Esophagus mucosa (tissue), 1 donor: Measurements from ENCODE around the gene FAM210A. TPM values are rescaled to one million over a fixed set of nuclear protein-coding genes. Genes with fewer than 3 reads are reported as not detected.

ENCODE experiments used
- ATAC-seq: fragments of 200-7000 bp; cut with Tn5 transposase; one replicate; pipeline ENCODE4 v1.9.1; 2020
- total RNA-seq: library from RNA; stranded (reverse); gene quantifications from one replicate; pipeline ENCODE4 v1.2.4, GENCODE V29; 2023
- donor health status: DM: yes; HTN: yes; CAD: no.

Gene FAM210A
- total RNA-seq, 1 donor from 2014 or later: 14.6 TPM

DNA sequence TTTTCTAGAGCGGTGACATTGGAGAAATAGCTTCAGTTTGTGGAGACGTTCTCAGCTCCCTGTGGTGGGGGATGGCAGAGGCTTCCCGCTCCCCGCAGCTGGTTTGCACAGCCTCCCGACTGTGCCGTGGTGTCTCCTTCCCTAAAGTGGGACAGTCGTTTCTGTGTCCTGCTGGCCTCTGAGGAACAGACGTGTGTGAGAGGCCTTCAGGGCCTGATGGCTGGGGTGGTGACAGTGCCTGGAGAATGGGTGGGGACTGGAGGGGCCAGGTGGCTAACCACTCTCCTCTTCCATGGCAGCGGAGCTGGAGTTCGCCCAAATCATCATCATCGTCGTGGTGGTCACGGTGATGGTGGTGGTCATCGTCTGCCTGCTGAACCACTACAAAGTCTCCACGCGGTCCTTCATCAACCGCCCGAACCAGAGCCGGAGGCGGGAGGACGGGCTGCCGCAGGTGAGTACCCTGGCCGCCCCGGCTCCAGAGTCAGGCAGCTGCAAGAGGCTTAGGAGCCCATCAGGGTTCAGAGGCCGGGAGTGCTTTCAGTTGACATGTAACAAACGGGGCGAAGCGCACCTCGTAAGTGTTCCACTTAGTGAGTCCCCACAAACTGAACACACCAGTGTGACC is 105.4 kb downstream of the FAM210A start:
- ATAC-seq: no peak

DNA sequence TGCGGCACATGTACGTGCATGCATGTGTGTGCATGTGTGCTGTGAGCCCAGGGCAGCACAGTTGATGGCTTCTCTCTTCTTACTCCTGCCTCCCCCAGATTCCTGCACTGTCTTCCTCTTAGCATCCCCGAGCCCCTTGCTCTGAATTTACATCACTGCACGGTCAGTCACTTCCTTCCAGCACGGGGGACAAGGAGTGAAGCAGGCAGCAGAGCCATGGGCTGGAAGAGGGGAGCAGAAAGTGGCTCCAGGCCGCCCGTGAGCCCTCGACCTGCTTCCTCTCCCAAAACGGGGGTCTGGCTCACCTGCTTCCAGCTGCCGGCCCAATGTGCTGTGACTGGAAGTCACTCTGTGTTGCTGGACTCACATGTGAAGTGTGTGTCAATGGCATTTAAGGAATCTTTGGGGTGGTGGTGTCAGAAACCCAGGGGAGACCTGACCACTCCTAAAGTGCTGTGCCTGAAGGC is 106.1 kb downstream of the FAM210A start:
- no peak for ATAC-seq

DNA sequence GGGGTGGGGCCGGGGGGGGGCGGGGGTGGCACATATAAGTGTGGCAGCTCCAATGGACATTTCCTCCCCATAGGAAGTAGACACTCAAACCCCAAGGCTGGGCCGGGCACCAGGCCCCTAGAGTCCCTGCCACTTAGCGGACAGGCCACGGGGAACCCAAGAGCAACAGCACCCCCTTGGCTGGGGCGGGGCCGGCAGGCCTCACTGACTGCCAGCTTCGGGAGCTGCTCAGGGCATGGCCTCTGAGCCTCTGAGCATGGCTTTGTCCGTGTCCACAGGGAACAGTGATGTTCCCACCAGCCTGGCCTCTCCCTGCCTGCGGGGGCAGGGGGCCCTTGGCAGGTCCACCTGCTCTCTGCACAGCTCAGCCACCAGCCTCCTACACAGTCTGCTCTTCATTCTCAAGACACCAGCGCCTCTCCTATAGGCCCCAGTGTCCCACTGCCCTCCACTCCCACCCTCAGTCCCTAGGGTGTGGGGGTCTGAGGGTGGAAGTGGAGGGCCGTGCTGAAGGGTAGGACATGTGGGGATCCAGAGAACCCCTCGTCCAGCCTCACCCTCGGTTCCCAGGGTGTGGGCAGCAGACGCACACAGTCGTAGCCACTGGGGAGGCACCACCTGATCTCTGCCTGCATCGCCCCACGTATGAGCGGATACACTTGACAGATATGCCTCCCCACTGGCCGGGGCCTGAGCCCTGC is 106.7 kb downstream of the FAM210A start:
- ATAC-seq: no peak

DNA sequence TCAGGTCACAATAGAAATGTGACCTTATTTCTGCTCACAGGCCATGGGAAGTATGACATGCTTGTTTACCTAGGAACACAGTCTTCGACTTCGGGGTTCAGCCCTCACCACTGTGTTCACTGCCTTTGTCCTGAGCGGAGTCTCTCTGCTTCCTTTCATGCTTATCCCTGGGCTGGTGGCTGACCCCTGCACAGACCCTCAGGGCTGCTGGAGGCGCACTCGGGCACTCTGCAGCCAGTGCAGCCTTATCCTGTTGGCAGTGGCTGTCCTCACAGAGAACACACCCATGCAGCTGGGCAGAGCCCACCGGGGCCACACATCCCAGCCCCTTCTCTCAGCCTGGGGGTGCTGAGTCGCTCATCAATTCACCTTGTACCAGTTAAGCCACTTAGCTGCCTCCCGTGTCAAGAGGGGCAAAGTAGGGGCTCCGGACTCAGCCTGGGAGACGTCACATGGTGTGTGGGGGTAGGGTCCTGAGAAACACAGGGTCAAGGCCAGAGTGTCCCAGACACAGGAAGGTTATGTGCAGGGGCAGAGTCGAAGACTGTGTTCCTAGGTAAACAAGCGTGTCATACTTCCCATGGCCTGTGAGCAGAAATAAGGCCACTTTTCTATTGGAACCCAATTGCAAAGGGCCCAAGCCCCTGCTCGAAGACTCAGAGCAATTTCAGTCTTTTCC is 107.5 kb downstream of the FAM210A start:
- no peak for ATAC-seq

DNA sequence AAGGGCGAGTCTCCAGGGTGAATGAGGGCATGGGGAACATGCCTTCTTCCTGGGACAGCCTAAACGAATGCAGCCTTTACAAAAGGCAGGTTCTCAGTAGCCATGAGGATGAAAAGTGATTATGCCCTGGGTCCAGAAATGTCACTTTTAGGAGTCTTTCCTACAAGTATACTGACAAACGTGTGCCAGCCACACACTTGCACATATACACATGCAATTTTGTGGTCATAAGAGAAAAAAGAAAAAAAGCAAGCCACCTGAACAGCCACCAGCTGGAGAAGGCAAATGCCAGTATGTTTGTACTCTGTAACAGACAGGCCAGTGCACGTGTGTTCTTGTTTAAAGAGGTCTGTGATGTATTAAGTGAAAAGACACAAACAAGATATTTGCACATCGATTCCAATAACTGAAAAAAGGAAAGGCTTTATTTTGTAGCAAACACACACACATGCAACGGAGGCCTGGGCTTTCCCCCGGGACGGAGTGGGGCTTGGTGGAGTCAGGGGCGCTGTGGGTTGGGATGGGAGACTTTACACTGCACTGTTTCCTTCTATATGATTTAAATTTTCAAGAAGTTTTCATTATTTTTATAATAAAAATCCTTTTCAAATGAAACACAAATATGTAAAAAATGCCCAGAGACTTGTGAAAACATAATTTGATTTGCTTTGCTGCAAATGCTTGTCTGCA is 108.4 kb downstream of the FAM210A start:
- no peak for ATAC-seq

DNA sequence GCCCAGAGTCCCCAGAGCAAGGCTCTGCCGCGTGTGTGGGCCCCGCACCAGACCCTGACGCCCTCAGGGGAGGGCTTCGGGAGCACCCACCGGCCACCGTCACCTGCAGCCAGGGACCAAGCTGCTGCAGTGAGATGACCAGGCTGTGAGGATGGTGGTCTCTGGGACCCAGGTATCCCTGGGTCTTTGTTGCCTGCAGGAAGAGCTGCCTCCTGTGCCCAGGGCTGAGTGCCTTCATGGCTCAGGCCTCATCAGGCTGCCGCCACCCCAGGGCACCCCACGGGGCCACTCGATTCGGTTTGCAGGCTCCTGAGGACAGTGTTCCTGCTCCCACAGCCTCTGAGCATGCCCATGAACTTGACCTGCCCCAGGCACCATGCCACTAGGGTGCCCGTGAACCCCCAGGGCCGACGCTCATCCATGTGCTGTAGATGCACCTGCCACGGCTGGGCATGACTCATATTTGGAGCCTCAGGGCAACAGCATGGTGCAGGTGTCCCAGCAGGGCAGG is 109.8 kb downstream of the FAM210A start:
- ATAC-seq: no peak

DNA sequence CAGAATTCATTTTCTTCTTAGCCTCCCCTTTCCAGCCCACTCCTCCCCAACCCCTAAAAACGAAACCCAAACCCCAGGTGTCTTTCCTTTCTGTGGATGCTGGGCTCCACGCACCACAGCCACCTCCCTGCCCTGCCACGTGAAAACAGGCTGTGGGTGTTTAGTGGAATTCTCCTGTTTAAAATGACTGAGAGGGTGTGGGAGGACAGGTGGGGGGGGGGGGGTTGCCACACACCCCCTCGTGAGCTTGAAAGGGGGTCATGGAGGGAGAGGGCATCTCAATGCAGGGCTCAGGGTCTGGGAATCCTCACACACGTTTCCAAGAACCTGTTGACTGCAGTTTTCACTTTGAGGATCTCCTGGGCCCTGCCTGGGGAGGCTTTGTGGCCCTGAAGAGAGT is 110.3 kb downstream of the FAM210A start:
- no peak for ATAC-seq

DNA sequence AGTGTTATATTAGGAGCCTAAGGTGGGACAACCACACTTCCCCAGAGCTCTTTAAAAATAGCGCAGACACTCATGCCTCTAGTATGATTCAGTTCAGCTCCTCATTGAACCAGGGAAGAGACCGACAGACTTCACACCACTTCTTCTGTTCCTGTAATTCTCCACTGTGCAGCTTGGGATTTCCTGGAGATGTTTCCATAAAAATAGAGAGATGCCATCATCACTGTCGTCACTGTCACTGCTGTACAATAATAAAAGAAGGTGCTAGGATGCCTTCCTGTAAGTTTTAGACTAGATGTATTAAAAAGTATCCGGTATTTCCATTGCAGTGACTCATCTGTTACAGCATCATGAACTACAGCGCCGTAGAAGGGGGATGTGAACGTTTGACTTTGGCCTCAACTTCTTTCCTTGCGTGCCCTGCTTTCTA is 110.9 kb downstream of the FAM210A start:
- ATAC-seq: no peak

DNA sequence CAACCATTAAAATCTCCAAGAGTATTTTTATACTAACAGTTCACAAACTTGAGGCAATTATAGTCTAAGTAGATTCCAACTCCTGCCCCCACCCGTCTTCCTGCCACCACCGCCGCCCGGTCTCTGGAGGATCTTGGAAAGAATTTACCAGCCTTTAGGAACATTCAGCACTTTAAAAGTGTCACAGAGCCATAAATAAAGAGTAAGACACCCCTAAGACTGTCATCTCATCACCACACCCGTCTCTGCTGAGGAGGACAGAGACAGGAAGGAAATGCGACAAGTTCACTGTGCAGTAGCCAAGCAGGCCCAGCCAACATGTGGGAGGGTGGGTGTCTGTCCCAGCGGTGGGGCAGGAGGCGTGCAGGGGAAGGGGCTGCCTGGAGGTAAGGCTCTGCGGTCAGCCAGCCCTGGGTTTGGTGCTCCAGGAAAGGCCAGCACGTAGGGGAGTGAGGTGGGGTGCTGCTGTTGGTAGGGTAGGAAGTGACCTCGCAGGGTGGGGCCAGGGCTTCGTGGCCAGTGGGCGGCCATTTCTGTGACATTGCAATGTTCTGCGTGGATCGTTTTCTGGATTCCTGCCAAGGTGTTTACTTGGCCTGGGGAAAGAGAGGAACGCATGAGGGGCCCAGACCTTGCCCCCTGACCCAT is 111.6 kb downstream of the FAM210A start:
- ATAC-seq: peak; percentile 31

DNA sequence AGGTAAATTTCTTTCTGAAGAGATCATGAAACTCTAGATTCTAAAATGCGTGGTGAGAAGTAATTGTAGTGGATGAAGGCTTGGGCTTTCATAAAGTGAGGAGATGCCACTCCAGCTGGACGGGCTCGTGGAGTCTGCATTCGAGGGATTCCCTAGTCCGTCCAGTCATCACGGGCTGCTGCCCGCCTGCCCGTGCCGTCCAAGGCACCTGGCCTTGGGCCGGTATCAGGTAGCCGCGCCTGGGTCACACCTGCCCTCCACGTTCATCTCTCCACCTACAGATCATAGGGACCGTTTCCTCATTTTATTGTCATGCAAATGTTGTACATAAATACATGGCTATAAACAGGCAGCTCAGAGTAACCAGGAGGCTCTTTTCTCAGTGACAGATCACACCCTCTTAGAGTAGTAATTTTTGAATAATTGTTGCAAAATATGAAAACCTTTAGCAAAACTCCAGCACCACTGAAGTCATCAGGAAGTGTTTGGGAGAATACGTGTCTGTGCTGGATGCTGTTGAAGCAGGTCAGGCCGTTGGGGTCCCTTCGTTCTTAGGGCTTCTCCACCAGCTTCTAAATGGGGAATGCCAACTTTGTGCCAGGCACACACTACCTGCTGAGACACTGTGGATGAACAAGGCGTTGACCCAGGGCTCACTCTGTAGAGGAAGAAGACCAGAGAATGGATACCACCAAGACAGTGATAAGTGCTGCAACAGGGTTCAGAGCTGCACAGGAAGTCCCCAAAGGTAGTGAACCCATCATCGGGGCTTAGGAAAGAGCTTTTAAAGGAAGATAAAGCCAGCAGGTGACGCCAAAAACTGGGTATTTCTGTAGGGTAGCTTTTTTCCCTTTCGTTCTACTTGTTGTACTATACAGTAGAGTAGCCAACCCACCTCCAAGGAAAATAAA is 112.5 kb downstream of the FAM210A start:
- ATAC-seq: peak; percentile 13

Other genes with a start within 250 kb of the FAM210A start
- gene RNMT, start 115 bp upstream of the FAM210A start, total RNA-seq: 19.7 TPM
- 0.28 TPM for gene MC5R, start 97.6 kb upstream of the FAM210A start, total RNA-seq
- not detected for gene MC2R, start 189.0 kb upstream of the FAM210A start, total RNA-seq